ENCODE measurements around the gene PLD5. TPM values are rescaled to one million over a fixed set of nuclear protein-coding genes. Genes with fewer than 3 reads are reported as not detected.

The PLD5 gene
- total RNA-seq, 5 donors from 2014 or later (not counting 1 experiment from before 2014, with no cell fraction given): not detected

DNA sequence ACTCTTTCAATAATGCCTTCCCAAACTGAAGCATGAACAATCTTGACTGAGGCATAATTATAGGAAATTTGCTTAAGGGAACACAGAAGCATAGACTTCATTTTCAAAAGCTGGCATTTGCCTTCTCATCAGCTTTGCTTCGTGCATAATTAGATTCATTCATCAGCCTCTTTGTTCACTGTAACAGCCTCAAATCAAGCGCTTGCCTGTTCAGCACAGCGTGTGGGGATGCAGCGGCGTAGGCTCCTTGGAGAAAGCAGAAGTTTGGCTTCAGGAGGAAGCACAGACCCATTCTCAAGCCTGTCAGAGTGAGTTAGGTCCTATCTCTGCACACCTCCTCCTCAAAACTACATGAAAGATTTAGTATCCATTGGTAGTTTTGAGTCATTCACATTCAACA lies 279.2 kb downstream of the PLD5 start:
- Mint-ChIP-seq H3K27me3 (no peaks in the 10 kb centered on the region), H3K4me1 (no peaks in the 10 kb centered on the region), H3K4me3 (no peak overlapping the region), H3K9me3 (peaks cover 0 to 5% (median 0%) of the 10 kb centered on the region in 3 donors), H3K27ac (no peak overlapping the region), H3K36me3 (no peaks in the 10 kb centered on the region)
- Histone ChIP-seq H3K27ac (ENCODE audit: low read length) (no peak overlapping the region), H3K4me1 (ENCODE audit: control insufficient read depth in 1 of 2, extremely low read depth in 1 of 2, insufficient read depth in 2 of 2, low read length in 2 of 2) (no peaks in the 10 kb centered on the region), H3K36me3 (ENCODE audit: control insufficient read depth in 2 of 2, extremely low read depth in 1 of 2, insufficient read depth in 1 of 2, low read length in 1 of 2) (no peaks in the 10 kb centered on the region), H3K27me3 (replicated peaks in 1 of 2; ENCODE audit: control insufficient read depth in 2 of 2, extremely low read depth in 1 of 2, insufficient read depth in 2 of 2, low read length in 1 of 2) (no peaks in the 10 kb centered on the region), H3K4me3 (ENCODE audit: control insufficient read depth in 1 of 2, extremely low read depth in 1 of 2, low read length in 1 of 2) (no peak overlapping the region), H3K9me3 (no peaks in the 10 kb centered on the region)
- WGBS (ENCODE audit: insufficient coverage): 39% methylated on average over 4 of the region's 5 CpGs
- DNase-seq (no peak), ATAC-seq (replicated peaks in 1 of 4) (no peak)
- ChIA-PET CTCF (no interaction called here), POLR2A (no interaction called here)

- no peak overlapping the region for H3K4me3 ChIP-seq (ENCODE audit: control insufficient read depth in 1 of 2, extremely low read depth in 1 of 2, low read length in 1 of 2)
- no CpG with 5 or more reads among the region's 1 CpG for WGBS (ENCODE audit: insufficient coverage)
- H3K4me1 ChIP-seq (ENCODE audit: control insufficient read depth in 1 of 2, extremely low read depth in 1 of 2, insufficient read depth in 2 of 2, low read length in 2 of 2): no peaks in the 10 kb centered on the region
- Mint-ChIP-seq H3K9me3 (peaks cover 0 to 5% (median 0%) of the 10 kb centered on the region in 3 donors), H3K36me3 (no peaks in the 10 kb centered on the region), H3K27ac (no peak overlapping the region), H3K27me3 (no peaks in the 10 kb centered on the region), H3K4me1 (no peaks in the 10 kb centered on the region), H3K4me3 (no peak overlapping the region)
- ChIA-PET CTCF (no interaction called here), POLR2A (no interaction called here)
- no peaks in the 10 kb centered on the region for H3K9me3 ChIP-seq
- H3K36me3 ChIP-seq (ENCODE audit: control insufficient read depth in 2 of 2, extremely low read depth in 1 of 2, insufficient read depth in 1 of 2, low read length in 1 of 2): no peaks in the 10 kb centered on the region
- no peaks in the 10 kb centered on the region for H3K27me3 ChIP-seq (replicated peaks in 1 of 2; ENCODE audit: control insufficient read depth in 2 of 2, extremely low read depth in 1 of 2, insufficient read depth in 2 of 2, low read length in 1 of 2)
- no peak overlapping the region for H3K27ac ChIP-seq (ENCODE audit: low read length)
- DNase-seq (no peak), ATAC-seq (replicated peaks in 1 of 4) (no peak)
Observed at GRCh38 chr1:242243472-242243871, 281.0 kb downstream of the PLD5 start.

GRCh38 chr1:242242983-242243382 lies 281.5 kb downstream of the PLD5 start:
- Histone ChIP-seq H3K4me1 (ENCODE audit: control insufficient read depth in 1 of 2, extremely low read depth in 1 of 2, insufficient read depth in 2 of 2, low read length in 2 of 2) (no peaks in the 10 kb centered on the region), H3K27ac (ENCODE audit: low read length) (no peak overlapping the region), H3K27me3 (replicated peaks in 1 of 2; ENCODE audit: control insufficient read depth in 2 of 2, extremely low read depth in 1 of 2, insufficient read depth in 2 of 2, low read length in 1 of 2) (no peaks in the 10 kb centered on the region), H3K4me3 (ENCODE audit: control insufficient read depth in 1 of 2, extremely low read depth in 1 of 2, low read length in 1 of 2) (no peak overlapping the region), H3K9me3 (no peaks in the 10 kb centered on the region), H3K36me3 (ENCODE audit: control insufficient read depth in 2 of 2, extremely low read depth in 1 of 2, insufficient read depth in 1 of 2, low read length in 1 of 2) (no peaks in the 10 kb centered on the region)
- WGBS (ENCODE audit: insufficient coverage): 84% methylated on average over 5 of the region's 6 CpGs
- Mint-ChIP-seq H3K27me3 (no peaks in the 10 kb centered on the region), H3K27ac (no peak overlapping the region), H3K36me3 (no peaks in the 10 kb centered on the region), H3K4me1 (no peaks in the 10 kb centered on the region), H3K4me3 (no peak overlapping the region), H3K9me3 (peaks cover 0 to 5% (median 0%) of the 10 kb centered on the region in 3 donors)
- no peak for DNase-seq
- ChIA-PET CTCF (no interaction called here), POLR2A (no interaction called here)
- ATAC-seq (replicated peaks in 1 of 4): no peak

DNA sequence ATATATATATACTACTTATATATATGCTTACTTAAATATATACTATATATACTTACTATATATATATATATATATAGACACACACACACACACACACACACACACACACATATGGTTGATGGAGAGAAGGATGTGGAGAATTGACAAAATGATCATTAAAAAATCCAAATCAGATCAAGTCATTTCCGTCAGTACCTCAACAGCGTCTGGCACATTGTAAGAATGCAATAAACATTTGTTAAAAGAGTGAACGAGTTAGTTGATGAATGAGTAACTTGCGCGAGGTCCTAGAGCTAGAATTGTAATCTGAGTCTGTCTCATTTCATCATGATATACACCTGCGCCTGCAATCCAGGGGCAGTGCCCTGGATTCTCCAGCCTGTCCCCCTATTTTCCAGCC lies 282.6 kb downstream of the PLD5 start:
- Mint-ChIP-seq H3K4me3 (no peak overlapping the region), H3K27ac (no peak overlapping the region), H3K27me3 (no peaks in the 10 kb centered on the region), H3K36me3 (no peaks in the 10 kb centered on the region), H3K9me3 (peaks cover 0 to 5% (median 0%) of the 10 kb centered on the region in 3 donors), H3K4me1 (no peaks in the 10 kb centered on the region)
- H3K4me1 ChIP-seq (ENCODE audit: control insufficient read depth in 1 of 2, extremely low read depth in 1 of 2, insufficient read depth in 2 of 2, low read length in 2 of 2): no peaks in the 10 kb centered on the region
- H3K27me3 ChIP-seq (replicated peaks in 1 of 2; ENCODE audit: control insufficient read depth in 2 of 2, extremely low read depth in 1 of 2, insufficient read depth in 2 of 2, low read length in 1 of 2): no peaks in the 10 kb centered on the region
- H3K9me3 ChIP-seq: no peaks in the 10 kb centered on the region
- ChIA-PET POLR2A (no interaction called here), CTCF (no interaction called here)
- ATAC-seq (replicated peaks in 1 of 4): no peak
- no CpG with 5 or more reads among the region's 6 CpGs for WGBS (ENCODE audit: insufficient coverage)
- H3K4me3 ChIP-seq (ENCODE audit: control insufficient read depth in 1 of 2, extremely low read depth in 1 of 2, low read length in 1 of 2): no peak overlapping the region
- H3K27ac ChIP-seq (ENCODE audit: low read length): no peak overlapping the region
- H3K36me3 ChIP-seq (ENCODE audit: control insufficient read depth in 2 of 2, extremely low read depth in 1 of 2, insufficient read depth in 1 of 2, low read length in 1 of 2): no peaks in the 10 kb centered on the region
- DNase-seq: no peak

- CTCF ChIA-PET: no interaction called here
- no peaks in the 10 kb centered on the region for H3K36me3 ChIP-seq (ENCODE audit: control insufficient read depth in 2 of 2, extremely low read depth in 1 of 2, insufficient read depth in 1 of 2, low read length in 1 of 2)
- no peak overlapping the region for H3K27ac Mint-ChIP-seq
- 100% methylated on average over 2 of the region's 6 CpGs for WGBS (ENCODE audit: insufficient coverage)
- H3K4me1 ChIP-seq (ENCODE audit: control insufficient read depth in 1 of 2, extremely low read depth in 1 of 2, insufficient read depth in 2 of 2, low read length in 2 of 2): no peaks in the 10 kb centered on the region
- H3K9me3 Mint-ChIP-seq: no peaks in the 10 kb centered on the region
- no peaks in the 10 kb centered on the region for H3K9me3 ChIP-seq
- no peaks in the 10 kb centered on the region for H3K36me3 Mint-ChIP-seq
- no peak overlapping the region for H3K4me3 ChIP-seq (ENCODE audit: control insufficient read depth in 1 of 2, extremely low read depth in 1 of 2, low read length in 1 of 2)
- H3K4me1 Mint-ChIP-seq: no peaks in the 10 kb centered on the region
- POLR2A ChIA-PET: no interaction called here
- H3K4me3 Mint-ChIP-seq: no peak overlapping the region
- DNase-seq: no peak
- H3K27me3 ChIP-seq (replicated peaks in 1 of 2; ENCODE audit: control insufficient read depth in 2 of 2, extremely low read depth in 1 of 2, insufficient read depth in 2 of 2, low read length in 1 of 2): no peaks in the 10 kb centered on the region
- H3K27me3 Mint-ChIP-seq: no peaks in the 10 kb centered on the region
- ATAC-seq (replicated peaks in 1 of 4): no peak
- no peak overlapping the region for H3K27ac ChIP-seq (ENCODE audit: low read length)
Observed at GRCh38 chr1:242240691-242241090, 283.8 kb downstream of the PLD5 start.

GRCh38 chr1:242240077-242240476 lies 284.4 kb downstream of the PLD5 start:
- Mint-ChIP-seq H3K27me3 (no peaks in the 10 kb centered on the region), H3K9me3 (no peaks in the 10 kb centered on the region), H3K36me3 (no peaks in the 10 kb centered on the region), H3K4me1 (no peaks in the 10 kb centered on the region), H3K4me3 (no peak overlapping the region), H3K27ac (no peak overlapping the region)
- 83% methylated on average over 4 of the region's 4 CpGs for WGBS (ENCODE audit: insufficient coverage)
- Histone ChIP-seq H3K4me3 (ENCODE audit: control insufficient read depth in 1 of 2, extremely low read depth in 1 of 2, low read length in 1 of 2) (no peak overlapping the region), H3K9me3 (no peaks in the 10 kb centered on the region), H3K4me1 (ENCODE audit: control insufficient read depth in 1 of 2, extremely low read depth in 1 of 2, insufficient read depth in 2 of 2, low read length in 2 of 2) (no peaks in the 10 kb centered on the region), H3K36me3 (ENCODE audit: control insufficient read depth in 2 of 2, extremely low read depth in 1 of 2, insufficient read depth in 1 of 2, low read length in 1 of 2) (no peaks in the 10 kb centered on the region), H3K27me3 (replicated peaks in 1 of 2; ENCODE audit: control insufficient read depth in 2 of 2, extremely low read depth in 1 of 2, insufficient read depth in 2 of 2, low read length in 1 of 2) (no peaks in the 10 kb centered on the region), H3K27ac (ENCODE audit: low read length) (no peak overlapping the region)
- ATAC-seq (replicated peaks in 1 of 4) (no peak), DNase-seq (no peak)
- ChIA-PET POLR2A (no interaction called here), CTCF (no interaction called here)

DNA sequence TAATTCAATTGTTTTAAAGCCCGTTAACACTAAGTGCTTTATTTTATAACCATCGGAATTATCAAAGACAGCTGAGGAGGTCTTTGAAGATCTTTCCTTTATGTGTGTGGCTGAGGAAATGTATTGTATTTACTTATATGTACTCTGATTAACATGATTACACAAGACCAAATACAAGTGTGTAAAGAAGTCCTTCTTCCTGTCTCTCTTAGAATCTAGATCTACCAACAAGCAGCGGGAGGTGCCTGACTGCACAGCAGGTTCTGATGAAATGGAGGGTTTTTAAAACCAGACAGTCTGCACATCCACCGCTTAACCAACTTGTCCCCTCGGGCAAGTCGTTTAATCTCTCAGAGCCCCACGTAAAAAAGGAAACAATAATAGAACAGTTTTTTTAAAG lies 285.1 kb downstream of the PLD5 start:
- DNase-seq (no peak), ATAC-seq (replicated peaks in 1 of 4) (no peak)
- ChIA-PET CTCF (no interaction called here), POLR2A (no interaction called here)
- no peaks in the 10 kb centered on the region for H3K4me1 ChIP-seq (ENCODE audit: control insufficient read depth in 1 of 2, extremely low read depth in 1 of 2, insufficient read depth in 2 of 2, low read length in 2 of 2)
- no peaks in the 10 kb centered on the region for H3K9me3 ChIP-seq
- Mint-ChIP-seq H3K4me1 (no peaks in the 10 kb centered on the region), H3K9me3 (no peaks in the 10 kb centered on the region), H3K36me3 (no peaks in the 10 kb centered on the region), H3K27ac (no peak overlapping the region), H3K4me3 (no peak overlapping the region), H3K27me3 (peaks cover 0 to 1% of the 10 kb centered on the region in 2 donors)
- H3K27me3 ChIP-seq (replicated peaks in 1 of 2; ENCODE audit: control insufficient read depth in 2 of 2, extremely low read depth in 1 of 2, insufficient read depth in 2 of 2, low read length in 1 of 2): no peaks in the 10 kb centered on the region
- H3K36me3 ChIP-seq (ENCODE audit: control insufficient read depth in 2 of 2, extremely low read depth in 1 of 2, insufficient read depth in 1 of 2, low read length in 1 of 2): no peaks in the 10 kb centered on the region
- no peak overlapping the region for H3K27ac ChIP-seq (ENCODE audit: low read length)
- no peak overlapping the region for H3K4me3 ChIP-seq (ENCODE audit: control insufficient read depth in 1 of 2, extremely low read depth in 1 of 2, low read length in 1 of 2)
- WGBS (ENCODE audit: insufficient coverage): no CpG with 5 or more reads among the region's 7 CpGs

All from T-cell (primary cell).